NCI-H1105 treated with DMSO at 0.1 percent for 48 hours (cell line): Measurements from ENCODE around the gene CCDC167.

Source experiments
- DNase-seq: peaks from one replicate; lab custom pipeline; 2025; lab: John Stamatoyannopoulos, UW

CCDC167 gene

DNA sequence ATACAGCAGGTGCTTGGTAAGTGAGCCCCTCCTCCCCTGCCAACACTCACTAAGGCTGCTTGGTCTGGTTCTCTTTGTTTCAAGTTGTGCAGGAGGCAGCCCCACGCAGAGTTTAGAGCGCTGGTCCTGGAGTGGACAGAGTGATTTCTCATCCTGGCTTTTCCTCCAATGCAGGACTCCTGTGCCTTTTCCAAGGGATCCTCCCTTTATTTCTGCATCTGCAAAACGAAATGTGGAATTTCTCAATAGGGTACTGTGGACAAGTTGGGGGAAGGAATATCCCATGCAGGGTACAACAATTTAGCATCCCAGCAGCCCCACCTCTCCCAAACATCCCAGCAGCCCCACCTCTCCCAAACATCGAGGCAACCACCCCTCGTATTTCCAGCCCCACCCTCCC, 30.6 kb upstream of the CCDC167 start:
- DNase-seq: no peak

DNA sequence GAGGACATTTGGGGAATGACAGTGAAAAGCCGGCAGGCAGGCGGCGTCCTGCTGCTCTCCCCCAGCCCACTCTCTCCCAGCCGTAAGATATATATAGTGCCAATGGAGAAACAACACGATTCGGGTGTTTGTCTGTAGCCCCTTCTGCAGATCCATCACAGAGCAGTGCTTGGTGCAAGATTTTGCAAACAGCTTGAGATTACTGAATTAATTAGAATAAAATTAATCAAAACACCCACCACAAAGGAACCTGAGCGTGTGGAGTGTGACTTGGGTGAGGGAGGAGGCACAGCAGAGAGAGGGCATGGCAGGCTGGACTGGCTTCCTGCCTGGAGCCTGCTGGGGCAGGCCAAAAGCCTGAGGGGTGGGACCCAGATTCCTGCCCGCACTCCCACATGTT, 28.8 kb upstream of the CCDC167 start:
- DNase-seq: no peak

DNA sequence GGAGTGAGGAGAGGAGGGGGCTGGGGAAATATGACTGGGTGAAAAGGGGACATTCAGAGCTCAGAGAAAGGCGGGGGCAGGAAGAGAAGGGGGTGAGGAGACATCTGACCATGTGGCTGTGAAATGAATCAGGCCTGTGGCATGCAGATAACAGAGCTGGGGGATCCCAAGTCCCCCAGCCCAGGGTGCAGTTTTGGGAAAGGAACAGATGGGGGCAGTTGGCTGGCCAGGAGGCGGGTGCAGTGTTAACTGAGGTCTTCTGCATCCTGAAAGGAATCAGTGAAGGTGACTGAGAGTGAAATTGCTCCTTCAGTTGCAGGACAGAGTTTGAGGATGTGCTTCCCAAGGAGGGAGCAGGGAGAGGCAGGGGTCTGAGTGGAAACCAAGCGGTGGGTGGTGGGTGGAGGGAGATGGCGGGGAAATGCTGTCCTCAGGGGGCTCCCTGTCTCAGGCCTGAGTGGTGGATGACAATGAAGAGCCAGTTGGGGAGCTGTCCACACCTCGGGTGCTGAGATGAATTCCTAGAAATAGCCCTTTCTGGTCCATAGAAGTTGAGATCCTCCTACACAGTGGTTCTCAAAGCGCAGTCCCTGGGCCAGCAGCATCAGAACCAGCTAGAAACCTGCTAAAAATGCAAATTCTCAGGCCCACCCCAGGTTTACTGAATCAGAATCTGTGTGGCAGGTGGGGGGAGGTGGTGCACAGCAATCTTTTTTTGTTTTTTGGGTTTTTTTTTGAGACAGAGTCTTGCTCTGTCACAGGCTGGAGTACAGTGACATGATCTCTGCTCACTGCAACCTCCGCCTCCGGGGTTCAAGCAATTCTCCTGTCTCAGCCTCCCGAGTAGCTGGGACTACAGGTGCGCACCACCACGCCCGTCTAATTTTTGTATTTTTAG, 26.0 kb upstream of the CCDC167 start:
- DNase-seq: no peak

DNA sequence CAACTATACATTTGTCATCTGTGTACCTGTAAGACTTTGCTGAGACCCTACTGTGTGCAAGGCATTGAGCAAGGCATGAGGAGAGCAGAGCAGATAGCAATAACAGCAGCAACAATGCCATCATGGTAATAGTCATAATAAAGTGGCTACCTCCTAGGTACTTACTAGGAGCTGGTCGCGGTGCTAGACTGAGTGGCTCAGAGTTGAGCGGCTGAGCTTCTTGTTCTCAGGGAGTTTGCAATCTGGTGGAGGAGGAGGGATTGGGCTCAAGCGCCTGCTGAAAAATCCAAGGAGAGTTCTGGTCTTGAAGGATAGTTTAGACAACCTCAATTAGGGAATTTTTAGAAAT, 25.3 kb upstream of the CCDC167 start:
- DNase-seq: no peak

DNA sequence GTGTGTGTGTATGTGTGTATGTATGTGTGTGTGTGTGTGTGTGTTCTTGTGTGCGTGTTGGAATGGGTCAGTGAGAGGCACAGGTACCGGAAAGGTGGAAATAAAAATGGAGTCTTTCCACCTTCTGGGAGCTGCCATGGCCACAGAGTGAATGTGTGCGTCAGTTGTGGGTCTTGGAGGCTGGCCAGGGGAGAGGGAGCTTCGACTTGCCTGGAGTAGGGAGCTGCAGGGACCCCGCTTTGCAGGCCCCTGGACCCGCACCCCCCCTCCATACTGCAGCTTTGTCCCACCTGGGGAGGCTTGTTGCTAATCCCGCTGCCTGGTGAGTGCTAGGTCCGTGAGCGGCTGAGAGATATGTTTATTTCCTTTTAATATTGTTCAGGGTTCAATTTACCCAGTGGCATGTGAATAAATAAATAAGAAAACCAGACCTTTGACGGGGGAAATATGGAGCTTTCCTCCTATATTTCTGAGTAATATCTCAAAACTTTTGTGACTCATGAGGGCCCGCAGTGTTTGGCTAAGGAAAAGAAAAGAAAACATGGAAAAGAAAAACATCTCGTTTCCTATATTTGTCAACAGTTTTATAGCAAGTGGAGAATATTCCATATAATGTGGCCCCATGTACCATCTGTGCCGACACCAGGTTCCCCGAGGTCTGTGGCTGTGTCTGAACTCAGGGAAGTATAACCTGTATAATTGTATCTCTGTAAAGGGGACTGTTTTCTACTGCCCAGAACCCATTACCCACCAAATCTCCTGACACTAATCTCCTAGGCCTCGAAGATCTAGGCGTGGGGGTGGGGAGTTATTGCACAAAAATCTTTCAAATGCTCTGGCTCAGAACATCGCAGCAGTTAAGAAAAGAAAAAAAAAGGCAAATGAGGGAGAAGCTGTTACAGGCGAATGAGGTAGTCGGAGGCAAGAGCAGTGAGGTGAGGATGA, 24.6 kb upstream of the CCDC167 start:
- DNase-seq: no peak

DNA sequence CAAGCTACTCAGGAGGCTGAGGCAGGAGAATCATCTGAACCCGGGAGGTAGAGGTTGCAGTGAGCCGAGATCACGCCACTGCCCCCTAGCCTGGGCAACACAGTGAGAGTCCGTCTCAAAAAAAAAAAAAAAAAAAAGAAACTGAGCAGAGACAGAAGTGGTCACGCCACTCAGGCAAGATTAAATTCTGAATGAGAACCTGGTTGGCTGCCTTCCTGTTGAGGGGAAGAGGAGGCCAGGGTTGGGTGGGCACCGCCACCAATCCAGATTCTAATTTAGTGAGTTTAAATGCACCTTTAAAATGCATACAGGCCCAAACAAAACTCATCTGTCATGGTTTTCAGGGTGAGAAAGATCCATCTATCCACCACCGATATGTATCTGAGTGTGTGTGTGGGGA, 23.7 kb upstream of the CCDC167 start:
- DNase-seq: no peak

DNA sequence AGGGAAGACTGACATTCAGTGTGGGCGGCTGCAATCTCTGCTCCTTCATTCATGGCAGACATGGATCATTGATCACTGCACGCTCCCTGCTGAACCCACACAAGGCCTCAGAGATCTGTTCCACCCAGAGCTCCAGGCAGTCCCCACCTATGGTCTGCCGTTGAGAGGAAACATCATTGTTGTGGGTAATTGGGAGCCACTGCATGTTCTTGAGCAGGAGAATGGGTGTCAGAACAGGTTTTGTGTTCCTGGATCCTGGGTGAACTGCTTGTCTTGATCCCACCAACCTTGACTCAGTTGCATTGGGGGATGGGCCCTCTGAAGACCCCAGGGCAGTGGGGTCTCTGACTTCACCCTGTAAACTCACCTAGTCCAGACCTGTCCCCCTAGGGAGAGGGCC, 23.1 kb upstream of the CCDC167 start:
- DNase-seq: no peak

DNA sequence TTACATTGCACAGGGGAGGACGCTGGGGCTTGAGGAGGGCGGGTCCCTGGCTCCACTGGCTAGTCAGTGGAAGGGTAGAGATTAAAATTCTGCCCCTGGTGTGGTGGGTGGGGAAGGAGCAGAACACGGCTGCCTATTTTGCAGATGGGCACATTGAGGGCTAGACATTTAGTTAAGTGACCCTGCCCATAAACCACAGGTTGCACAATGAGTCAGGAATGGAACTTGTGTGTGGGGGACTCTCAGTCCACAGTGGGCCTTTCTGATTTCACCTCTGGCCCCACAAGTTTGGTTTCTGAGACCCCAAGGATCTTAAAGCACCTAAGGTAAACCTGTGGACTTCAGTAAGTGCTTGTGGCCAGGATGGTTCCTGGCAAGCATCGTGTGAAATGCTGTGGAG, 22.0 kb upstream of the CCDC167 start:
- no peak for DNase-seq

DNA sequence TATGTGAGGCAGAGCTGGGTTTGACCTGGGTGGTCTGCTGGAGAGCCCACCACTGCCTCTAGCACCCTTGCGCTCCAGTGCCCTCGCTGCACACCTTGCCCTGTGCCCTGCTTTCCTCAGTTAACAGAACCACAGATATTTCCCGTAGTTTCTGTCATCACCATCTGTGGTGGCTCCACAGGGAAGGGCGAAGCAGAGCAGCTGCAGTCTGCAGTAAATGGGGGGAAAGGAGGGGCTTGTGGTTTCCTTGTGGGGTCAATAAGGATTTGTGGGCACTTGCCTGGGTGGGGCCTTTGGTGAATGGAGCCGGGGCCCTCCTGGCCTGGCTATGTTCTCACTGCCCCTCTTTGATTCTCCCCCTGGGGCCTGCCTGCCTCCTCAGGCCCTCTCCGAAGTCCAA, 21.2 kb upstream of the CCDC167 start:
- DNase-seq: no peak

DNA sequence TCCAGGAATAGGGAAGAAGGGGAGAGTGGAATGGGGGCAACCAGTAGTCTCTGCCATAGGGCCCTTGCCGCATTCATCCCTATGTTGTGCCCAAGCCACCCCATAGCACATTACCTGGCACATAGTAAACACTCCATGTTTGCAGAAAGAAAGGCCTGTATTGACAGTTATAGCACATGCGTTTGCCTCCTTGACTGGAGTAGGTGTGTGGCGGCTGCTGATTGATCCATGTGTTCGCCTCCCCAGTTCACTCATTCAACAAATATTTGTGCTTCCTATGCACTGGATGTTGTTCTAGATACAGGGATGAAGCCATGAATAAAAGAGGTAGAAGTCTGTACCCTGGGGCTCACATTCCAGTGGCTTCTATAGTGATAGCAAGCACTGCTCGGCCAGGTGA, 19.8 kb upstream of the CCDC167 start:
- no peak for DNase-seq

DNA sequence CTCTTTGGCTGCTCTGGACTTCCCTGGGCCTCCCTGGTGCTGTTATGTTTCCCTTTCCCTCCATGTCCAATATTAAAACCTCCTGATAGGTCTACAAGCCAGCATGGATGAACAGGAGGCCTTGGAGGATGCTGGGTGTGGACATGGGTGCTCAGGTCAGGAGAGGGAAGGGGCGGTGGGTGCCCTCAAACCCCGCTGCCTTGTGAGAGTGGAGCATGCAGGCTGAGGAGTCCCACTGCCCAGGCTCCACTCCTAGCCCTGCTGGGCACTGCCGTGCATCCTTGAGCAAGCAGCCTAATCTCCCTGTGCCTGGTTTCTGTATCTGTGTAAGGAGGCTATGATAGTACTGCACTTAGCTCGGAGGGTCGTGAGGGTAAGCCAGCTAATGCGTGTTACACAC, 18.4 kb upstream of the CCDC167 start:
- no peak for DNase-seq

DNA sequence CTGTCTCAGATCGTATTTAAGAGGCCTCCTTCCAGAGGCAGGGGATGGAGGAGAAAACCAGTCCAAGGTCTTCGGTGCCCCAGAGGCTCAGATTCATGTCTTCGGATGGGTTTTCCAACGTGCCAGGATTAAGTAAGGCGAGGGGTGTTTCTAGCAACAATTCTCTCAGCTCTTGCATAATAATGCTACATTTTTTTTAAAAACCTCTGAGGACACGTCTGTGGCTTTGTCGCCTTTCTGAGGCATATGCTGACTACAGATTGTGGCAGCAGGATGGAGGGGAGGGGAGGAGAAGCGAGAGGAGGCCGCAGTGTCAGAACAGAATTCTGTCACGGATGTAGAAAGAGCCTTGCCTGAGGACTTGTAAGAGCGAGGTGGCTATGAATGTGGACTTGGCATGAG, 17.7 kb upstream of the CCDC167 start:
- DNase-seq: no peak

DNA sequence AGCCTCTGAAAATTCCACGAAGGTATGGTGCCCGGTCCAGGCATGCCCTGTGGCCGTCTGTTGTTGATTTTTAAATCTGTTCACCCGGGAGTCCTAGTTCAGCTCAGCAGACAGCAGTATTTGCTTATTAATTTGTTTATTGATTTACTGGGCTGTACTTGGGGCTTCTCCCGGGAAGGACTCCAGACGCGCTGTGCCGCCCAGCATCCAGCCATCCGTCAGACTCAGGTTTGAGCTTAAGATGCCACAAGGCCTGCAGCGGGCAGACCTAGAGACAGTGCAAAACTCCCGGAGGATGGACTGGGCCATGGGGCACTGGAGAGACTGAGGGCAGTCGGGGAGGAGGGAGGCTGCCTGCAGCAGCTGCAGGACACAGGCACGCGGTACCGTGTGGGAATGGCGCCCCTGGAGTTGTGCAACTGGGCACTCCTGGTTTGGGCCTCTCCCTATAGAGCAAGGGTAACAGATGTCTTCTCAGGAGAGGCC, 17.3 kb upstream of the CCDC167 start:
- DNase-seq: peak; percentile 69

DNA sequence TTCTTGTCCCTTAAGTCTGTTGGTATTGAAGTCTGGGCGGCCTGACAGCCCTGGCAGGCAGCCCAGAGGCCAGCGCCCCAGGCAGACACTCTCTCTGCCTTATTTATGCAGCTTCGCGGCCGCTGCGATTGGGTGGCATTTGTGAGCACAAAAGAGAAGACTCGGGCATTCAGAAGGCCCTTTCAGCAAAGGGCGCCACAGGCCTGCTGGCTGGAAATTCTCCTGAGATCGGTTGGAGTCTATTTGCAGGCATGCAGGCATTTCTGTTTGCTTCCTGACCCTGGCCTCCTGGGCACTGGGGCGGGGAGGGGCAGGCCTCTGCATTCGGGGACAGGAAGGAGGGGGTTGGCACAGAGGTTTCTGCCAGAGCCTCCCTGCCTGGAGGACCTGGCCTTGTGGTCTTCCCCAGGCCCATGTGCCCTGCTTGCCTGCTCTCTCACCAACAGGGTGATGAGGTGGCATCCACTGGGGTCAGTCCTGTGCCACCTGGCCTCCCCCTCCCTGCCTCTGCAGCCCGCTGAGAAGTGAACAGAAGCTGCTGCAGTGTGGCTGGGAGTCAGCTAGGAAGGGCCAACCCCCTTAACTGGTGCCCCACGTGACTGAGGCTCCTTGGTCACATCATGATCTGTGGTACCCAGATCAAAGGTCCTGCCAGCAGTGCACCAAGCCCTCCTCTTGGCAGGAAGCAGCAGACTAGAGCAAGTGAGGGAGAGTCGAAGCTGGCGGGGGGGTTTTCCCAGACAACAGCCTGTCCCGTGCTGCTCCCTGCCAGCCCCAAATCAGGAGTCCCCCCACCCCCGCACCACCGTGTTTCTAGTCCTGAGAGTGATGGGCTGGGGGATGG, 16.6 kb upstream of the CCDC167 start:
- peak; percentile 90 for DNase-seq

DNA sequence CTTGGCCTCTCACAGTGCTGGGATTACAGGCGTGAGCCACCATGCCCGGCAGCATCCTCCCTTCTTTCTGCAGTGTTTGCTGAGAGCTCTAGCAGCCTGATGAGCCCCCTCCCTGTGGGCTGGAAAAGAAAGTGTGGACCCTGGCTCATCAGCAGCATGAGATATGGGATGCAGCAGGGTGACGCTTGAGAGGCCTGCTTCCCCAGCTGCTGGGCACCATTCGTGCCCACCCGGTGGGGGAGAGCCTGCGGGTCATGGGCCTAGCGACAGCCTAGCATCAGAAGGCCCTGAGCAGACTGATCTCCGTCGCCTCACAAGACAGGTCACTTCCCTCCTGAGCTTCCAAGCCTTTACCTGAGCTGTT, 16.0 kb upstream of the CCDC167 start:
- DNase-seq: peak; percentile 50

DNA sequence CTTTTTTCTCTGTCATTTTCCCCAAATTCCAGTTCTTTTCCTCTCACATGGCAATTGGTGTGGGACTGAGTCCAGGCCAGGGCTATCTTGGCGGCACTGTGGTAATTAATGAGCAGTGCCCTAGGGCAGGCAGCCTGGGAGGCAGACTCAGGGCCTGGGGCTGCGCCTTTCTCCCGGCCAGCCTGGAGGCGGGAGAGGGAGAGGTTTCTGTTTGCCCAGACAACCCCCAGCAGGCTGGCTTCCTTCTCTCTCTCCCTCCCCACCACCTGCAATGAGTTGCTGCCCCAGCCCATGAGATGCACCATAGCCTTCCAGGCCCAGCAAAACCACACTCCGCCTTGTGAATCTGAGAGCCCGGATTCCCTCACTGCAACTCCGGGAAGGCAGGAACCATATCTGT, 15.1 kb upstream of the CCDC167 start:
- DNase-seq: no peak

DNA sequence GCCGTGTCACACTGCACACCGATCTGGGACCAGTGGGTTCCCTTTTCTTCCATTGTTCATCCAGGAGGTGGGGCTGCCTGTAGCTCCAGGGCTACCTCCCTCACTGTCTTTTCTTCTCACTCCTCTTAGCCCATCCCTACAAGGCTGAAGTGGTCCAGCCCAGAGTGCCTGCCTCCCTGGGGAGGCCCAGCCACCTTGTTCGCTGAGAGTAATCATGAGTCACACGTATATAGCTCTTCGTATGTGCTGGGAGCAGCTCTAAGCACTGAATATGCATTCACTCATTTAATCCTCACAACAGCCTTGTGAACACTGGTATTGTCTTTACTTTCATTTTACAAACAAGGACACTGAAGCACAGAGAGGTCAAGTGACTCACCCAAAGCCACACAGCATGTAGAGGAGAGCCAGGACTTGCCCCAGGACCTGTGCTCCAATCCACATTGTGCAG, 14.7 kb upstream of the CCDC167 start:
- DNase-seq: no peak

DNA sequence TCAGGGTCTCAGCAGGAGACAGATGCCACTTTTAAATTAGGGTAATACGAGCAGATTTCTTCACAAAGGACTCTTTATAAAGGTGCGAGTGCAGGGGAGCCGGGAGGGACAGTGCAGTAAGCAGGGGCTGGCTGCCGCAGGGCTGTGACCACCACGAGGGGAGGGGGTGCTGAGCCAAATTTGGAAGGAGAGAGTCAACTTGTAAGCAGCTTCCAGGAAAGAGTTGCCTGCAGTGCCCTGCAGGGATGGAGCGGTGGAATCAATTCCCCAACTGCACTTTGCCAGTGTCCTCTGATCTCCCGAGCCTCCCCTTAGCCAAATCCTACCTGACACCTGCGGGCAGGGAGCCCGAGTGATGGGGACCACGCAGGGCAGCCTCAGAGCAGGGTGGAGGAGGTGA, 13.9 kb upstream of the CCDC167 start:
- no peak for DNase-seq

DNA sequence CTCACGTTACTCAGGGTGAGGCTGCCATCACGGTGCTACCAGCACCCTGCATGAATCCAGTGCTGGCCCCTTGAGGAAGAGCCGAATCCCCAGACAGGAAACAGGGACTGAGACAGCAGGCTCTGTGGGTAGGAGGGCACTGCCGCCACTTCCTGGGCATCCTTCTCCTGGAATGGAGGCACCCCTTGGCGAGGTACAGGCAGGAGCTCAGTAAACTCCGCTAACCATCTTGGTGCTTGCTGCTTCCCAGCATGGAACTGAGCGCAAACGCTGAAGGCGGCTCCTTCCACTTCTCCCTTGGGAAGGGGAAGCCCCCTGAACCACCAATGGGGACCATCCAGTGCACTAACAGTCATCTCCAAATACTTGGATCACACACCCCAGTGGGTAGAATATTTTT, 13.5 kb upstream of the CCDC167 start:
- no peak for DNase-seq

DNA sequence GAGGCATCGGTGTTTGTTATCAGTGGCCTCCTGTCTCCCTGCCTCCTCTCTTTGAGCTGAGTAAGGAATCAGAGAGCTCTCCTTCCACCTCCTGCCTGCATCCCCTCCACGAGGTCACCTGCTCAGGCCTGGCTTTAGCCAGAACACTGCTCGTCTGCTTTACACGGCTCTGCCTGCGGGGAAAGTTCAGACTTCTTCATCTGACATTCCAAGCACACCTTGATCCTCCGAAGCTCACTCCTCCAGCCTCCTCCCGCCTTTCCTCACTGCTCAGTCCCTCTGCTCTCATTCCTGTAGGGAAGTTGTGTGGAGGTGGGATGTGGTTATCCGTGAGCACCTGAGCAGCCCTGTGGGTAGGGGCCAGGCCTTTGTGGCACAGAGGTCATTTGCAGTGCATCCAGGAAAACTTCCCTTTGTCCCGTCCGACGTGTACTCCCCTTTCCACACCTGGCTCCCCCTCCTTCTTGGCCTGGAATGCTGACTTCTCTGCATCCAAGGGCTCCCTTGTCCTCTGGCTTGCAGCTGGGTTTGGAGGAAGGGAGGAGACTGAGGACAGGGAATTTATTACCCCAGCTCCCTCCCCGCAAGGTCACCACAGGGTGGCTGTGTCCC, 12.8 kb upstream of the CCDC167 start:
- no peak for DNase-seq

DNA sequence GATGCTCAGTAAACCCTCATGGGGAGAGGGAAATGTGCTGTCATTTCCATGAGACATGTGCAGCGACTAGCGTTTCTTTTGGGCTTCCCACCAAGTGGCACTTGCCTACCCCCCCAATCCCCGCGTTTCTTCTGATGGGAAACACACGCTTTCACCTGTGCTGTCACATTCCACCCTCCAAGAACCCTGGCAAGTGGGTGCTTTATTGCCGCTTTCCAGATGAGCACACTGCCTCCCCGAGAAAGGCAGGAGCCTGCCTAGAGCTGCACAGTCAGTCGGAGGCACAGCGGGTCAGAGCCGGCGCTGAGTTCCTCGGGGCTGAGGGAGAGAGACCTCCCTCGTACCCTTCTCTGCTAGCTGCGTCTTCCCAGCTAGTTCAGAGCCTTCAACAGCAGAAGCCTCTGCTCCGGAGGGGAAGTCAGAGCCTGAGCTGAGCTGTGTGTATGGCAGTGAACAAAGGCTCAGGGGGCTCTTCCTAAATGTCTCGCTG, 12.3 kb upstream of the CCDC167 start:
- no peak for DNase-seq
